Embryonic facial prominence (tissue), 1 donor: ENCODE measurements around the gene MAST4.

Experiments used
- DNase-seq: peaks from one replicate; pipeline ENCODE4 v3.0.0-alpha.2; 2016; ENCODE audit errors: extremely low spot score

MAST4 gene

GRCh38 chr5:66595756-66596635, at the start of gene MAST4:
MAST4 (plus strand) TSS chr5:66596393; CDS start chr5:66596656, 263 bp downstream.
- peak; percentile 39 for DNase-seq

GRCh38 chr5:66546541-66546940, 49.7 kb upstream of the MAST4 start:
- DNase-seq, result no peak

GRCh38 chr5:66551338-66551737, 44.9 kb upstream of the MAST4 start:
- no peak for DNase-seq

- no peak for DNase-seq
These were observed 44.2 kb upstream of the MAST4 start for GRCh38 chr5:66551945-66552344.

- DNase-seq, result no peak
These were observed 42.8 kb upstream of the MAST4 start for GRCh38 chr5:66553368-66553912.

GRCh38 chr5:66553916-66554575, 42.1 kb upstream of the MAST4 start:
- no peak for DNase-seq

GRCh38 chr5:66554884-66555283, 41.3 kb upstream of the MAST4 start:
- no peak for DNase-seq

GRCh38 chr5:66558560-66558959, 37.6 kb upstream of the MAST4 start:
- no peak for DNase-seq

GRCh38 chr5:66560371-66560770, 35.8 kb upstream of the MAST4 start:
- DNase-seq, result no peak

GRCh38 chr5:66561256-66561990, 34.8 kb upstream of the MAST4 start:
- no peak for DNase-seq

GRCh38 chr5:66565878-66566277, 30.3 kb upstream of the MAST4 start:
- no peak for DNase-seq

GRCh38 chr5:66567474-66567873, 28.7 kb upstream of the MAST4 start:
- no peak for DNase-seq

- no peak for DNase-seq
These were observed 26.0 kb upstream of the MAST4 start for GRCh38 chr5:66570201-66570600.

GRCh38 chr5:66573733-66574132, 22.5 kb upstream of the MAST4 start:
- no peak for DNase-seq

- DNase-seq, result no peak
These were observed 13.6 kb upstream of the MAST4 start for GRCh38 chr5:66582499-66583165.

GRCh38 chr5:66585291-66585690, 10.9 kb upstream of the MAST4 start:
- DNase-seq, result no peak

GRCh38 chr5:66587771-66588170, 8.4 kb upstream of the MAST4 start:
- DNase-seq, result no peak

GRCh38 chr5:66596636-66597182, 516 bp downstream of the MAST4 start:
- no peak for DNase-seq

- DNase-seq, result peak; percentile 15
These were observed 1.1 kb downstream of the MAST4 start for GRCh38 chr5:66597183-66597757.

- no peak for DNase-seq
These were observed 6.4 kb downstream of the MAST4 start for GRCh38 chr5:66602621-66603020.

GRCh38 chr5:66603164-66603563, 7.0 kb downstream of the MAST4 start:
- DNase-seq, result no peak
